Tibial artery (tissue), 4 donors: Measurements from ENCODE around the gene NKX1-1.

Experiments used
- DNase-seq, 2 donors: peaks; one replicate each; pipeline ENCODE4 v3.0.0-alpha.2; 2019
- H3K27ac ChIP-seq, 2 donors: fragments of 200-600 bp; sonication (generic) in 1 of 2; 1 replicate in 1 of 2; 2 replicates in 1 of 2; pipeline ENCODE4 v1.5.1; 2018 to 2019; ENCODE audit warnings: mild to moderate bottlenecking in 1 of 2
- H3K27me3 ChIP-seq, 2 donors: fragments of 200-600 bp; sonication (generic) in 1 of 2; one replicate each; pipeline versions ENCODE4 v1.5.1 to v1.6.0; 2016 to 2019
- H3K36me3 ChIP-seq, 3 donors: fragments of 200-600 bp; sonication (generic) in 2 of 3; one replicate each; pipeline ENCODE4 v1.5.1; 2016 to 2019; ENCODE audit warnings: mild to moderate bottlenecking in 2 of 3
- H3K4me1 ChIP-seq, 4 donors: fragments of 200-600 bp; sonication (generic) in 2 of 4; 1 replicate in 3 of 4; 2 replicates in 1 of 4; pipeline ENCODE4 v1.5.1; 2016 to 2019
- H3K4me3 ChIP-seq, 2 donors: fragments of 200-600 bp; sonication (generic) in 1 of 2; 1 replicate in 1 of 2; 2 replicates in 1 of 2; pipeline ENCODE4 v1.5.1; 2018 to 2019; ENCODE audit warnings: mild to moderate bottlenecking in 2 of 2
- H3K9me3 ChIP-seq, 3 donors: fragments of 200-600 bp; sonication (generic) in 1 of 3; one replicate each; pipeline ENCODE4 v1.5.1; 2016 to 2019
- CTCF ChIP-seq, 2 experiments: fragments of 200-600 bp in 1 of 2; fragments of 450-650 bp in 1 of 2; IDR thresholded peaks; one replicate each; pipeline ENCODE4 v1.5.1; 2017 to 2019; ENCODE audit warnings: antibody characterized with exemption in 2 of 2, mild to moderate bottlenecking in 1 of 2, moderate library complexity in 1 of 2
- intact Hi-C: fragments of 100-400 bp; cut with DNase I; formaldehyde crosslinking; loops from one replicate; pipeline ENCODE4 v1.15.0; 2023; ENCODE audit warnings: low total_unique reads

The NKX1-1 gene

GRCh38 chr4:1449833-1450741 lies 43.8 kb upstream of the NKX1-1 start:
- Histone ChIP-seq H3K27me3 (peaks cover 0 to 55% of the 10 kb centered on the region in 2 donors), H3K36me3 (no peaks in the 10 kb centered on the region), H3K4me1 (no peaks in the 10 kb centered on the region), H3K4me3 (no peak overlapping the region), H3K9me3 (no peaks in the 10 kb centered on the region), H3K27ac (no peak overlapping the region)
- no peak for TF ChIP-seq CTCF (IDR thresholded peaks at IDR 0.05)
- intact Hi-C loops, result no loop called here
- DNase-seq, result peak in 1 of 2 donors; percentile 39

- no peak overlapping the region for H3K27ac ChIP-seq
- no peak for TF ChIP-seq CTCF (IDR thresholded peaks at IDR 0.05)
- intact Hi-C loops, result no loop called here
- no peaks in the 10 kb centered on the region for H3K4me1 ChIP-seq
- peak in 1 of 2 donors; percentile 53 for DNase-seq
- H3K36me3 ChIP-seq, result no peaks in the 10 kb centered on the region
- H3K4me3 ChIP-seq, result no peak overlapping the region
- H3K27me3 ChIP-seq, result peaks cover 0 to 55% of the 10 kb centered on the region in 2 donors
- H3K9me3 ChIP-seq, result no peaks in the 10 kb centered on the region
Measured at GRCh38 chr4:1449475-1449832, 43.2 kb upstream of the NKX1-1 start.

GRCh38 chr4:1448589-1449420 lies 42.6 kb upstream of the NKX1-1 start:
- Histone ChIP-seq H3K27ac (no peak overlapping the region), H3K4me1 (no peaks in the 10 kb centered on the region), H3K27me3 (peaks cover 0 to 55% of the 10 kb centered on the region in 2 donors), H3K9me3 (no peaks in the 10 kb centered on the region), H3K36me3 (no peaks in the 10 kb centered on the region), H3K4me3 (no peak overlapping the region)
- DNase-seq, result peak in 1 of 2 donors; percentile 57
- intact Hi-C loops, result no loop called here
- TF ChIP-seq CTCF (IDR thresholded peaks at IDR 0.05), result no peak

GRCh38 chr4:1447676-1448588 lies 41.7 kb upstream of the NKX1-1 start:
- no peak for TF ChIP-seq CTCF (IDR thresholded peaks at IDR 0.05)
- no peaks in the 10 kb centered on the region for H3K36me3 ChIP-seq
- no peak overlapping the region for H3K4me3 ChIP-seq
- peak in 1 of 2 donors; percentile 53 for DNase-seq
- no peaks in the 10 kb centered on the region for H3K9me3 ChIP-seq
- peaks cover 0 to 55% of the 10 kb centered on the region in 2 donors for H3K27me3 ChIP-seq
- intact Hi-C loops, result no loop called here
- H3K4me1 ChIP-seq, result no peaks in the 10 kb centered on the region
- H3K27ac ChIP-seq, result no peak overlapping the region
